ENCODE results near the gene EPPIN. TPM values are rescaled to one million over a fixed set of nuclear protein-coding genes. Genes with fewer than 3 reads are reported as not detected.

Gene EPPIN
- total RNA-seq, 2 experiments from 2014 or later = not detected

GRCh38 chr20:45564760-45565276, 17.6 kb upstream of the EPPIN start:
- Mint-ChIP-seq H3K27me3 (peaks cover 42% of the 10 kb centered on the region), H3K9me3 (no peaks in the 10 kb centered on the region), H3K27ac (no peak overlapping the region), H3K4me3 (no peak overlapping the region), H3K4me1 (ENCODE audit: low read depth) (no peaks in the 10 kb centered on the region), H3K36me3 (ENCODE audit: low read depth) (no peaks in the 10 kb centered on the region)
- Histone ChIP-seq H3K27ac (ENCODE audit: low read depth in 1 of 2, low read length in 2 of 2) (no peak overlapping the region), H3K36me3 (ENCODE audit: insufficient read depth, low read length) (no peaks in the 10 kb centered on the region), H3K4me3 (ENCODE audit: low read length) (no peak overlapping the region), H3K27me3 (ENCODE audit: control insufficient read depth in 1 of 2, insufficient read depth in 2 of 2, low read length in 2 of 2) (peaks cover 0 to 12% of the 10 kb centered on the region in 2 experiments), H3K9me3 (ENCODE audit: control insufficient read depth in 1 of 2, insufficient read depth in 1 of 2, low read length in 2 of 2) (no peaks in the 10 kb centered on the region), H3K4me1 (ENCODE audit: insufficient read depth, low read length) (no peaks in the 10 kb centered on the region)
- no peak for ATAC-seq (ENCODE audit: poor library complexity)
- intact Hi-C loops (cut with DNase I, micrococcal nuclease) = loop anchor here in 1 of 2 experiments (5.0 kb wide), 1 partner anchor 843 kb away; no protein-coding TSS in a partner anchor
- ChIA-PET CTCF (no interaction called here), POLR2A (no interaction called here)
- no peak for DNase-seq
- no peak for TF ChIP-seq CTCF (IDR thresholded peaks at IDR 0.05)

- CTCF ChIA-PET = no interaction called here
- no peak for DNase-seq
Measured at GRCh38 chr20:45555198-45555597, 8.0 kb upstream of the EPPIN start.

GRCh38 chr20:45552456-45552855, 5.3 kb upstream of the EPPIN start:
- H3K27me3 ChIP-seq (ENCODE audit: control insufficient read depth in 1 of 2, insufficient read depth in 2 of 2, low read length in 2 of 2) = peaks cover 0 to 16% of the 10 kb centered on the region in 2 experiments
- H3K9me3 ChIP-seq (ENCODE audit: control insufficient read depth in 1 of 2, insufficient read depth in 1 of 2, low read length in 2 of 2) = no peaks in the 10 kb centered on the region
- POLR2A ChIA-PET = no interaction called here
- TF ChIP-seq CTCF (IDR thresholded peaks at IDR 0.05) = no peak
- CTCF ChIA-PET = no interaction called here
- no peaks in the 10 kb centered on the region for H3K36me3 ChIP-seq (ENCODE audit: insufficient read depth, low read length)
- Mint-ChIP-seq H3K4me1 (ENCODE audit: low read depth) (no peaks in the 10 kb centered on the region), H3K9me3 (peaks cover 3% of the 10 kb centered on the region), H3K4me3 (no peak overlapping the region), H3K27me3 (peaks cover 40% of the 10 kb centered on the region), H3K27ac (no peak overlapping the region), H3K36me3 (ENCODE audit: low read depth) (no peaks in the 10 kb centered on the region)
- ATAC-seq (ENCODE audit: poor library complexity) (no peak), DNase-seq (no peak)
- intact Hi-C loops (cut with DNase I, micrococcal nuclease) = no loop called here
- no peak overlapping the region for H3K27ac ChIP-seq (ENCODE audit: low read depth in 1 of 2, low read length in 2 of 2)
- no peak overlapping the region for H3K4me3 ChIP-seq (ENCODE audit: low read length)
- H3K4me1 ChIP-seq (ENCODE audit: insufficient read depth, low read length) = no peaks in the 10 kb centered on the region

More at GRCh38 chr20:45555198-45555597, 8.0 kb upstream of the EPPIN start:
- H3K9me3 Mint-ChIP-seq = peaks cover 3% of the 10 kb centered on the region
- no peak overlapping the region for H3K4me3 Mint-ChIP-seq
- no peaks in the 10 kb centered on the region for H3K9me3 ChIP-seq (ENCODE audit: control insufficient read depth in 1 of 2, insufficient read depth in 1 of 2, low read length in 2 of 2)
- POLR2A ChIA-PET = no interaction called here
- no peak overlapping the region for H3K27ac Mint-ChIP-seq
- no peaks in the 10 kb centered on the region for H3K36me3 Mint-ChIP-seq (ENCODE audit: low read depth)
- no peaks in the 10 kb centered on the region for H3K36me3 ChIP-seq (ENCODE audit: insufficient read depth, low read length)
- peaks cover 8 to 15% of the 10 kb centered on the region in 2 experiments for H3K27me3 ChIP-seq (ENCODE audit: control insufficient read depth in 1 of 2, insufficient read depth in 2 of 2, low read length in 2 of 2)
- no peak for ATAC-seq (ENCODE audit: poor library complexity)
- no peak overlapping the region for H3K27ac ChIP-seq (ENCODE audit: low read depth in 1 of 2, low read length in 2 of 2)
- no peak overlapping the region for H3K4me3 ChIP-seq (ENCODE audit: low read length)
- no peaks in the 10 kb centered on the region for H3K4me1 Mint-ChIP-seq (ENCODE audit: low read depth)
- TF ChIP-seq CTCF (IDR thresholded peaks at IDR 0.05) = no peak
- no peaks in the 10 kb centered on the region for H3K4me1 ChIP-seq (ENCODE audit: insufficient read depth, low read length)
- intact Hi-C loops (cut with DNase I, micrococcal nuclease) = no loop called here
- peaks cover 46% of the 10 kb centered on the region for H3K27me3 Mint-ChIP-seq

All from CD4-positive, alpha-beta T cell (primary cell).